Measurements from ENCODE around the gene GOLGA7B. TPM values are rescaled to one million over a fixed set of nuclear protein-coding genes. Genes with fewer than 3 reads are reported as not detected.

Gene GOLGA7B
- total RNA-seq, 1 donor from 2014 or later, result 1.4 TPM

DNA sequence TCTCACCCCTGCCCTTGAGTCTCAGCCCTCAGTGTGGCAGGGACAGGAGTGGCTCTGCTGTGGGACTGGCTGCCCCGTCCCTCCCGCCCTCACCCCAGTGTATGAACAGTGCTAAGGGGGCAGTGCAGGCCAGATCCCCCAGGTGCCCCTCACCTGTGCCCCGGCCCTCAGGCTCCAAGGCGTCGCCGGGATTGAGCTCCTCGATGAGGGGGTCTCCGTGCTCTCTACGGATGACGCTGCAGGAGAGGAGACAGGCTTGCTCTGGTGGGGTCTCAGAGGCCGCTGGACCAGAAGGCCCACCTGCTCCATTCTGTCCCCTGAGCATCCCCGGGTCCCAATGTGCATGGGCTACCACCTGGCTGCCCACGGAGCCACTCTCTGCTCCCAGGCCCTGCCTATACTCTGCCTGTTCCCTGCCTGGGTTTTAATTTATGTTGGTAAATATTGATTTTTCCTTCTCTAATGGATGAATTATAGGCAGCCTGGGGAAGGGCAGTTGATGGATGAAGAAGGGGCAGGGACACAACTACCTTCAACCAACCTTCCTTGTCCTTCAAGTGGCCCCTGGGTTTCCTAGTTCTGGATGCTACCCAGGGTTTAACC is 47.2 kb downstream of the GOLGA7B start:
- no peak for ATAC-seq

DNA sequence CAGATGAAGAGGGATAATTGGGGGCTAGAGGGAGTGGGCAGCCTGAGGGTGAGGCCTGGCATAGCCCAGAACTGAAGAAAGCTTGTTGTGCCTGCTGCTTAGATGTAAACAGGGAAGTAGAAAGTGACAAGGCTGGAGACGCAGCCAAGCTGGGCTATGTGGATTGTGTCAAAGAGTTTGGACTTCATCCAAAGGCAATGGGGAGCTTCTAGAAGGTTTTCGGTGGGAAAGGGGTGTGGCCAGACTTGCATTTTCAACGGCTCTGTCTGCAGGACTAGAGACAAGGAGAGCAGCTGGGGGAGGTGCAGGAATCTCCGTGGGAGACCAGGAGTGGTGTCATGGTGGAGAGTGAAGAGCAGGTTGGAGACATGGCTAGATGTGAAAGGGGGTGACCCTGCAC is 48.8 kb downstream of the GOLGA7B start:
- no peak for ATAC-seq

DNA sequence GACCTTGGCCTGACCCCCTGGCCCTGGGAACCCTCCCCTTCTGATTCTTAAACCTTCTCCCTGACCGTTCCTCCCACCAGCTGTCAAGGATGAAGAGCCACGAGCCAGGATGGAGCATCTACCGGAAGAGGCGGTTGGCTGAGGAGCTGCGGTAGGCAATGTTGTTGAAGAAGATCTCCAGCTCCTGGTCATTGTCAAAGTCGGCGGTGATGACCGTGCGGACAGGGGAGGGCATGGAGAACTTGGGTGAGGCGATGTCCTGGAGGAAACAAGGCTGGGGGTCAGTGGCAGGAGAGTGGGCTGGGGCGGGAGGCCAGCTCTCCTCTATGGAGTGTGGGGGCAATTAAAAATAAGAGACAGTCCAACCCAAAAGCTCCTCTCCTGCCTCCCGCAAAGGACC is 51.7 kb downstream of the GOLGA7B start:
- no peak for ATAC-seq

DNA sequence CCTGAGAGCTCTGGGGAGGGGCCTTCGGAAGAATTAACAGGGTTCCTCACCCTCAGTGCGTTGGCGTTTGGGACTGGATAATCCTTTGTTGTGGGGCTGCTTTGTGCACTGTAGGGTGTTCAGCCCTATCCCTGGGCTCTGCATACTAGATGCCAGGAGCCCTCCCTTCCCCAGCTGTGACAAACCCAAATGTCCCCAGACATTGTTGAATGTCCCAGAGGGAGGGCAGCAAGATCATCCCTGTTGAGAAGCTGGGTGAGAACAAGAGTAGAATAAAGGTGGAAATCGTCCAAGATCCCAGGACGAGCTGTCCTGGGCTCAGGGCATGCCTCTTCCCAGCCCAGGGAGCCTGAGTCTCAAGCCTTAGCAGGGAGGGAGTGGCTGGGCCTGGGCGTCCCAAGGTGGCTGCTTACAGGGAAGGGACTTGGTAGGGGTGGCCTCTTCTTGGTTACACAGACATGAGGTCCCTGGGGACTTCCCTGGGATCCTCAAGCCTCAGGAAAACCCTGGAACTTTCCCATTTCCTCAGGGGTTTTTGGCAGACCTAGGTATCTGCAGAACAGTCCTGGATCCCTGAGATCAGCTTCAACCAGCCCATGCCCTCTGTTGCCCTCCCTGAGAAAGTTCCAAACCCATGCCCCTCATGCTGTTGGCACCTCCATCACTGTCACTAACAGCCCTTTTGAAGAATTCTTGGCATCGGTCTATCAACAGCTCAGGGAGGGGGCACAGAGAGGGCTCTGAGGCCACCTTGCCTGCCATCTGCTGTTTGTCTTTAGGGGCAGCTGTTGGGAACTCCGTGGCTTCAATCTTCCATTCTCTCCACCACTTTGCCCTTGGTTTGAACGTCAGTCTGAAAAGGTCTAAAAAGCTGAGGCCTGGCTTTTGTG is 53.7 kb downstream of the GOLGA7B start:
- no peak for ATAC-seq

- ATAC-seq, result no peak
Observed at GRCh38 chr10:97904018-97904381, 54.4 kb downstream of the GOLGA7B start.

DNA sequence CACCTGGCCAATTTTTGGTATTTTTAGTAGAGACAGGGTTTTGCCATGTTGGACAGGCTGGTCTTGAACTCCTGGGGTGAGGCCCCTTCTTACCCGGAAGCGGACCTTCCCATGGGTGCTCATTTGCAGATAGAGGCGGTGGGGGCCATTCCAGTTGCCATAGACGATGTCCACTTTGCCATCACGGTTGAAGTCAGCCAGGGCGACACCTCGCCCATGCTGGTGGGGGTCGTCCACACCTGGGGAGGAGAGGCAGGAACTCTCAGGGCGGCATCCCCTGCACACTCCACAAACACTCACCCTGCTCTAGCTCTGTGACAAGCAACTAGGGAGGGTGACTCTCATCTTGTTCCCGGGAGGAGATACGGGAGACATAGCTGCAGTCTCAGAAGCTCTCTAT is 54.9 kb downstream of the GOLGA7B start:
- no peak for ATAC-seq

- no peak for ATAC-seq
Observed at GRCh38 chr10:97905276-97905675, 55.6 kb downstream of the GOLGA7B start.

DNA sequence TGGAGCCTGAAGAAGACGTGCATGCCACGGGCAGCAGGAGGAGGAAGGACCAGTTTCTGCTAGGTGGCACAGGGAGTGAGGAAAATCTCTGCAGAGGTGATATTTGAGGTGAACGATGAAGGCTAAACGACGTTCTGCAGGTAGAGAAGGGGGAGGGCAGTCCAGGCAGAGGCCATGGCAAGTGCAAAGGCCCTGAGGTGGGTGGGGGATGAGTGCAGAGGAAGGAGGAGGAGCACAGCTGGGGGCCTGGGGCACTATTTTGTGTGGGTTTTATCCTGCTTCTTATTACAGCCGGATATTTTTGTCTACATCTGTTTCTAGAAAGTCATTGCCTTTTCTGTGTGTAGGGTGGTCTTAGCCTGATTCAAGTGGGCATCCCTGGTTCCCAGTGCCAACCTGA is 57.6 kb downstream of the GOLGA7B start:
- ATAC-seq, result no peak

DNA sequence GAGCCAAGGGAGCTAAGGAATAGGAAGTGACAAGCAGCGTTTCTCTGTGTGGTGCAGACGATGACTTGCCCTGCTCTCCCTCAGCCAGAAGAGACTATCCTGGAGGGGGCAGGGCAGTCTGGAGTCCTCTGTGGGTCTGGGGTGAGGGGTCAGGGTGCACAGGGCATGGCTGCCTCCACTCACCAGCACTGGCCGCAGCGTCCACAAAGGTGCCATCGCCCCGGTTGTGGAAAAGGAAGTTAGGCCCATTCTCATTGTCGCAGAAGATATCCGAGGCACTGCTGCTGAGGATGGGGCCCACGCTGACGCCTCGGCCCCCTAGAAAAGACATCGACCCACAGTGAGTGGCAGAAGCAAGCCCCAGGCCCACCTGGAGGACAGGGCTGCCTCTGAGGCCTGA is 58.2 kb downstream of the GOLGA7B start:
- no peak for ATAC-seq

- no peak for ATAC-seq
Observed at GRCh38 chr10:97910661-97911060, 61.0 kb downstream of the GOLGA7B start.

DNA sequence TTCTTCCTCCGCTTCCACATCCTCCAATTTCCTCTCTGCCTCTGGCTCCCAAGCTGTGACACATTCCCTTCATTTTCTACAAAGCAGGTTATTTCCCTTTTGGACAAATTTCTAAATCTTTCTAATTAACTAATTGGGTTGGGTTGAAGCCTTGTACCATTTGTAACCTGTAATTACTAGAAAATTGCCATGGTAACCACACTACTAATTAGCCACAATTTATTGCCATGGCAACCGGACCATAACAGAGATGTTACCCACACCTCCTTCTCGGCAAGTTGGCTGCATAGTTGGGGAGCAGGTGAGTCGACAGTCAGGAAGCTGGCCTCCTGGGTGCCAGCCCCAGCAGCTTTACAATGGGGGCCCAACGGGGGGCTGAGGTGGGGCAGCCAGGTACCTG is 61.6 kb downstream of the GOLGA7B start:
- ATAC-seq, result no peak

GRCh38 chr10:97913193-97913592 is 63.5 kb downstream of the GOLGA7B start:
- no peak for ATAC-seq

GRCh38 chr10:97913614-97914013 is 64.0 kb downstream of the GOLGA7B start:
- no peak for ATAC-seq

DNA sequence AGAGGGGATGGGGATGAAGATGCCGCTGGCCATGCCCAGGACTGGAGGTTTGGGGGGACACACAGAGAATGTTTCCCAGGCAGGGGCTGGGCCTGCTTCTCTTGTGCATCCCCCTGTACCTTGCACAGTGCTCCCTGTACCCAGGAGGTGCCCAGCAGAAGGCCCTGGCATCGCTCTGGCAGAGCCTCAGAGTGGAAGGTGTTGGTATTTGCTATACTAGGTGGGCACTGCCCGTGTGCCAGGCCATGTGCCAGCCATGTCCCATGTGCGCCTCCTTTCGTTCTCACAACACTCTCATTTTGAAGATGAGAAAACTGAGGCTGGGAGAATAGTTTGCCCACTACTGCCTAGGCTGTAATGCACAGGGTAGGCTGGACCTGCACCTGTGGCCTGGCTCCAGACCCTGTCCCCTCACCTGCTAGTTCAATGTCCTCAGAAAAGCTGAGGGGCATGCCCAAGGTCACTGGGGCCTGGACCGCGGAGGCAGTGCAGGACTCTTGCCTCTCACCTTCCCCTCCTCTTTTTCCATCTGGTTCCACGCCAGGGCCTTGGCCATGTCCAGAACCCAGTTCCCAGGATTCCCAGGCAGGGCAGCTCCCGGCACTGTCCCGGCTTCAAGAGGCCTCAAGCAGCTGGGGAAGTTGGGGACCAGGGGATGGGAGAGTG is 64.7 kb downstream of the GOLGA7B start:
- ATAC-seq, result no peak

- ATAC-seq, result peak; percentile 82
Observed at GRCh38 chr10:97914837-97915211, 65.2 kb downstream of the GOLGA7B start.

DNA sequence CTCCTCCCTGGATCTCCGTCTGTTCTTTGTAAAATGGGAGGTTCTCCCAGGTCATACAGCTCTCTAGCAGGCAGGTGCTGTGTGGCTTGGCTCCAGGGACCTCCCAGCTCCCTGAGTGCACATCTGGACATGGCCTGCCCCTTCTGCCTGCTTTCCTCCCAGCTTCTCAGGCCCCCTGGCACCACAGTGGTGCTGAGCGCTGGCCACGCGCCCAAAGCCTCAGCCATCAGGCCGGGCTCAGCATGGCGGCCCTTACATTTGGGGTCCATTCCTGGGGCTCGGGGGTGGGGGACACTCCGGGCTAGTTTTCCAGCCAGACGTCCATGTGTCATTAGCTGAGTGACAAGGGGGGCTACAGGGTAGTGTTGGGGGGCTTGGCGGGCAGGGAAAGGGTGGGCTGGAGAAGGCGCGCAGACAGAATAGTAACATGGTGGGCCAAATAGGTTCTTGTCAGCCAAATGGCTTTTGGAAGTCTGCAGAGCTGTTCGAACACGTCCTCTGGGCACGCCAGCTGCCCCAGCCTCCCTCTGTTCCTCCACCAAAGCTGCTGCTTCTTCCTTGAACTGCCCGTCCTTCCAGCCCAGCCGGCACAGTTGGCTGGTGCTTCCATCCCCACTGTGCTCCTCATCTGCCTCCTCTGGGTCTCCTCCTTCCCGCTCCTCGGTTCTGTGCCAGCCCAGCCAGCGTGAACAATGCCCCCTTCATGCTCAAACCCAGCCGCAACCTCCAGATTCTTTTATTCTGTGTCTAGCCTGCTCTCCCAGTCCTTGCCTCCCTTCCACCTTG is 65.9 kb downstream of the GOLGA7B start:
- peak; percentile 29 for ATAC-seq

GRCh38 chr10:97916586-97916985 is 66.9 kb downstream of the GOLGA7B start:
- ATAC-seq, result no peak

- peak; percentile 62 for ATAC-seq
Observed at GRCh38 chr10:97919012-97919411, 69.4 kb downstream of the GOLGA7B start.

GRCh38 chr10:97920865-97921264 is 71.2 kb downstream of the GOLGA7B start:
- no peak for ATAC-seq

Data from esophagus mucosa (tissue), 1 donor.